ENCODE measurements around the gene CRABP2. TPM values are rescaled to one million over a fixed set of nuclear protein-coding genes. Genes with fewer than 3 reads are reported as not detected.

Gene CRABP2
- total RNA-seq, 1 donor from 2014 or later: 97.7 TPM

GRCh38 chr1:156742801-156743200, 37.4 kb upstream of the CRABP2 start:
- H3K36me3 ChIP-seq: peaks cover 0 to 35% of the 10 kb centered on the region in 2 donors
- no peak for TF ChIP-seq CTCF (IDR thresholded peaks at IDR 0.05)
- H3K27ac ChIP-seq: no peak overlapping the region
- intact Hi-C loops (cut with DNase I): no loop called here
- no peak overlapping the region for H3K4me3 ChIP-seq
- DNase-seq (ENCODE audit: extremely low spot score in 2 of 2): no peak
- no peaks in the 10 kb centered on the region for H3K27me3 ChIP-seq
- H3K9me3 ChIP-seq: no peaks in the 10 kb centered on the region
- H3K4me1 ChIP-seq: peaks cover 51% of the 10 kb centered on the region

- Histone ChIP-seq H3K27ac (peak overlapping the region; percentile 80), H3K27me3 (no peaks in the 10 kb centered on the region), H3K4me1 (peaks cover 44% of the 10 kb centered on the region), H3K36me3 (peaks cover 0 to 39% of the 10 kb centered on the region in 2 donors), H3K4me3 (peak overlapping the region in 1 of 2 donors; percentile 55), H3K9me3 (no peaks in the 10 kb centered on the region)
- intact Hi-C loops (cut with DNase I): no loop called here
- no peak for DNase-seq (ENCODE audit: extremely low spot score in 2 of 2)
- TF ChIP-seq POLR2A (IDR thresholded peaks at IDR 0.05) (no peak), POLR2AphosphoS5 (IDR thresholded peaks at IDR 0.05; ENCODE audit: insufficient read depth in 1 of 2, low read depth in 1 of 2) (no peak), CTCF (IDR thresholded peaks at IDR 0.05) (no peak)
Observed at GRCh38 chr1:156742017-156742416, 36.6 kb upstream of the CRABP2 start.

GRCh38 chr1:156741481-156741983, 36.1 kb upstream of the CRABP2 start:
- Histone ChIP-seq H3K4me3 (peak overlapping the region; percentile 35 to 55), H3K4me1 (peaks cover 40% of the 10 kb centered on the region), H3K36me3 (peaks cover 0 to 40% of the 10 kb centered on the region in 2 donors), H3K9me3 (no peaks in the 10 kb centered on the region), H3K27me3 (no peaks in the 10 kb centered on the region), H3K27ac (peak overlapping the region; percentile 80)
- DNase-seq (ENCODE audit: extremely low spot score in 2 of 2): no peak
- intact Hi-C loops (cut with DNase I): no loop called here
- TF ChIP-seq POLR2A (IDR thresholded peaks at IDR 0.05) (no peak), CTCF (IDR thresholded peaks at IDR 0.05) (no peak), POLR2AphosphoS5 (IDR thresholded peaks at IDR 0.05; ENCODE audit: insufficient read depth in 1 of 2, low read depth in 1 of 2) (no peak)

- H3K4me1 ChIP-seq: peaks cover 34% of the 10 kb centered on the region
- H3K36me3 ChIP-seq: peaks cover 0 to 43% of the 10 kb centered on the region in 2 donors
- H3K9me3 ChIP-seq: no peaks in the 10 kb centered on the region
- intact Hi-C loops (cut with DNase I): no loop called here
- peak within 1 kb of the TSS; percentile 55 to 57 for H3K4me3 ChIP-seq
- H3K27me3 ChIP-seq: no peaks in the 10 kb centered on the region
- H3K27ac ChIP-seq: peak within 1 kb of the TSS; percentile 80
- DNase-seq (ENCODE audit: extremely low spot score in 2 of 2): peak; percentile 98 to 100
- TF ChIP-seq POLR2AphosphoS5 (IDR thresholded peaks at IDR 0.05; ENCODE audit: insufficient read depth in 1 of 2, low read depth in 1 of 2): peak; percentile 87 to 100
- no peak for TF ChIP-seq POLR2A (IDR thresholded peaks at IDR 0.05)
Observed at GRCh38 chr1:156740741-156741480, 35.5 kb upstream of the CRABP2 start, which contains the start of gene MRPL24. Gene MRPL24, minus strand, starts transcription at chr1:156741088. Its CDS starts 2,384 bp downstream, at chr1:156738704.

GRCh38 chr1:156740237-156740740, 34.9 kb upstream of the CRABP2 start:
- peak overlapping the region; percentile 80 for H3K27ac ChIP-seq
- H3K27me3 ChIP-seq: no peaks in the 10 kb centered on the region
- TF ChIP-seq POLR2AphosphoS5 (IDR thresholded peaks at IDR 0.05; ENCODE audit: insufficient read depth in 1 of 2, low read depth in 1 of 2): no peak
- TF ChIP-seq POLR2A (IDR thresholded peaks at IDR 0.05): no peak
- TF ChIP-seq CTCF (IDR thresholded peaks at IDR 0.05): no peak
- H3K4me1 ChIP-seq: peaks cover 28% of the 10 kb centered on the region
- DNase-seq (ENCODE audit: extremely low spot score in 2 of 2): no peak
- no peaks in the 10 kb centered on the region for H3K9me3 ChIP-seq
- H3K4me3 ChIP-seq: peak overlapping the region; percentile 55 to 57
- H3K36me3 ChIP-seq: peaks cover 0 to 43% of the 10 kb centered on the region in 2 donors
- intact Hi-C loops (cut with DNase I): no loop called here

All from vagina (tissue), 2 donors.